Fibroblast of skin of right biceps (primary cell): Measurements from ENCODE around the gene ACTBL2.
"Not testable (repeated sequence)": the region's sequence is repeated elsewhere in the genome, so short reads cannot be mapped to it uniquely, and the experiment has no call there.

Experiments used
- DNase-seq: peaks from one replicate; pipeline ENCODE4 v3.0.0-alpha.2; 2013

The ACTBL2 gene

DNA sequence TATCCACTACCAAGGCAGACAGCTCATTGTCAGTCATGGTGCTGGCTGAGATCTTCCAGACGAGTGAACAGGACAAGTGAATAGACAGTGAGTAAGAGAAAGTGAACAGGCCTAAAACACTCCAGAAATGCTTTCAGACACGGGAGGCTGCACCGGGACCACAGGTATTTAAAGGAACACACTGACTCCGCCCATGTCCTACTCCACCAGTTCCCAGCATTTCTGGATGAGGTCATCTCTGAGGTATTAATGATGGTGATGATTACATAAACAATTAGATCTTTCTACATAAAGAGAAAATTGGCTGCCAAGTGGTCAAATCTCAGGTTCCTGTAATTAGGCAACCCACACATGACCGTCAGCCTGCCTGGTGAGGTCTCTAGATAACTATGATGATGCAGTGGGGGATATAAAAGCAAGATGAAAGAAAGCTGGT is at the start of gene ACTBL2:
TSS of gene ACTBL2 (minus strand) at position 141 of the 436 bp plus-strand sequence. CDS start at position 37, 104 bp downstream.
- DNase-seq, result peak; percentile 90

DNA sequence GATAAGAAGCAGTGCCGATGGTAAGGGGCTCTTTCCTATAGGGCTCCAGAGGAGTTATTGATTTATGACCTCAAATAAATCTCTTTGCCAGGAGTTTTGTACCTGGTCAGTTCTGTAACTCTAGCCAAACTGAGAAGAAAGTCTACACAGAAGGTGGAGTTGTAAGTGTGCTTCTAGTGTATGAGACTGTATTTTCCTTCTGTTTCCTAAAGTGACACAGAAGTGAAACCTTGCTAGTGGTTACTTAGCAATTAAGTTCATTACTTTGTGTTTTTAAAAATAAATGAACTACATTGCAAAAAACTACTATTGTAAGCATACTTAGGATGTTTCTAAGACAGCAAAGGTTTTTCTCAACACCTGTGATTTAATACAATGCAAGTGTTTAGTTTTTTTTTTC is 48.7 kb upstream of the ACTBL2 start:
- no peak for DNase-seq

DNA sequence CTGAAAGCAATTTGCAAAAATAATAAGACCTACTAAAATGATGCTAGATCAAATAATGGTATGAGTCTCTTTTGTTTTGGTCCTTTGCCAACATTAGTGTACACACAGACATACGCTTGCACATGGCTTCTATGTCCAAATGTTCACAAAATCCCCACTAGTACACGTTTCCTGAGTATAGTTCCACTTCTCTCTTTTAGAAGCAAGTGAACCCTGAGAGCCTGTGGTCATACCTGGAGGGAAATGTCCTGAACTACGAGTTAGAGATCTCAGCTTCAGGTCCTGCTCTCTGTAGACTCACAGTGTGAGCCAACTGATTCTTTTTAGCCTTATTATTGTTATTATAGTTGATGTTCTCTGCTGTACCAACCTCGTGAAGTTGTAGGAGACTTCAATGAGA is 47.3 kb upstream of the ACTBL2 start:
- no peak for DNase-seq

DNA sequence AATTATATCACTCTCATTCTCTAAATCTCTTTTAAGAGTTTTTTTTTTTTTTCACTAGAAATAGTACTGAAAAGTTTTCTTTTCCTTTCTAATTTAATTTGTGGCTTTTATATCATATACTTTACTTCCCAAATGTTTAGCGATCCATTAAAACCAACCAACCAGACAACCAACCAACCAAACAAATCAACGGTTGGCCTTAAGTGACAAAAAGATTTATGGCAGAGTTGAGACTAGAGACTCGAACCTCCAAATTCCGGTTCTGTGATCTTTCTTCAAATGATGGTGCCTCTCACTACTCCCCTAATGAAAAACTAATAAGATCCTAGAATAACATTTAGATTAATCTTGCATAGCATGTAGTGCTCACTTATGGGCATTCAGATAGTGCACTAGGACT is 45.3 kb upstream of the ACTBL2 start:
- DNase-seq, result no peak

DNA sequence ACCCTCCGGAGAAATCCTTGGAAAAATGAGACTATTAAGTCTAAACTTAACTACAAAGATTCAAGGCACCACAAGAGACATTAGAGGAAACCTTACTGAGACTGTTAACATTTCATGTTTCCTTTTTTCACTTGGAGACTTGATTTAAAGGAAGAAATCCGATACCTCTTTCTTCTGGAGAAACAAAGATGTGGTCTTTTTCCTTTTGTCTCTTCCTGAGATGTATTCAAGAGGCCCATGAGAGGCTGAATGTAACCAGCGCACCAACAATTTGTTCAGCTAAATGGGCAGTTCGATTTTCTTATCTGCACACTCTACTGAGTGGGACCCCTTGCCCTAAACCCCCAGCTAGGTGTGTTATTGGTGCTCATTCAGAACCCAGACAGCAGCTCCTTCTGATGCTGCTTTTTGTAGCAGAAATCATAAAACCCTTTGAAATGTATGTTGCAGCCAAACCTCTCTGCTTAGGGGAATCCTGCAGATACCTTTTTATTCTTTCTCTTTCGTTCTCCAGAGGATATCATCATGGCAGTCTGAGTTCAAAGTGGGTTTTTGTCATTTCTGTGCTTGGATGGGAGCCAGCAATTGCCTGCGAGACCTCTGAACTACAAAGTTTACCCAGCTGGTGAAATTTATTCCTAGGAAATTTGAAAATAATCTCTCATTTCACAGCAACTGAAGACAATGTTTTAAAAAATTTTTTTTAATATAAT is 41.9 kb upstream of the ACTBL2 start:
- no peak for DNase-seq

DNA sequence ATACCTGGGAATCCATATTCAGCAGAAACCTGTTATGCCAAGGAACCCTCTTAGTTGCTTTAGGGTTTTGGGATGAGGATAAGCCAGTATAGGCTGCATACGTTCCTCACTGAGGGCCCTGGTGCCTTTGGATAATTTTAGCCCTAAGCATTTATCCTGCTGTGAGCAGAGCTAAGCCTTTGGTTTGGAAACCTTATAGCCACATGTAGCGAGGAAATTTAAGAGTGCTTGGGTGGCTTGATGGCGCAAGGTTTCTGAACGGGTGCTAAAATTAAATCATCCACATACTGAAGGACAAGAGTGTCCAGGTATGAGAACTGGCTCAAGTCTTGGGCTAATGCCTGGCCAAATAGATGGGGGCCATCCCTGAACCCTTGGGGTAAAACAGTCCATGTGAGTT is 39.9 kb upstream of the ACTBL2 start:
- DNase-seq, result not testable (repeated sequence)

DNA sequence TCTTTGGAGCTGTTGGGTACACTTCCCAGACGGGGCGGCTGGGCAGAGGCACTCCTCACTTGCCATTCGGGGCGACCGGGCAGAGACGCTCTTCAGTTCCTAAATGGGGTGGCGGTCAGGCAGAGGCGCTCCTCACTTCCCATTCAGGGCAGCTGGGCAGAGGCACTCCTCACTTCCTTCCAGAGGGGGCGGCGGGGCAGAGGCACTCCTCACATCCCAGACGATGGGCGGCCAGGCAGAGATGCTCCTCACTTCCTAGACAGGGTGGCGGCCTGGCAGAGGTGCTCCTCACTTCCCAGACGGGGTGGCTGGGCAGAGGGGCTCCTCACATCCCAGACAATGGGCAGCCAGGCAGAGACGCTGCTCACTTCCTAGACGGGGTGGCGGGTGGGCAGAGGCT is 35.8 kb upstream of the ACTBL2 start:
- DNase-seq, result not testable (repeated sequence)

DNA sequence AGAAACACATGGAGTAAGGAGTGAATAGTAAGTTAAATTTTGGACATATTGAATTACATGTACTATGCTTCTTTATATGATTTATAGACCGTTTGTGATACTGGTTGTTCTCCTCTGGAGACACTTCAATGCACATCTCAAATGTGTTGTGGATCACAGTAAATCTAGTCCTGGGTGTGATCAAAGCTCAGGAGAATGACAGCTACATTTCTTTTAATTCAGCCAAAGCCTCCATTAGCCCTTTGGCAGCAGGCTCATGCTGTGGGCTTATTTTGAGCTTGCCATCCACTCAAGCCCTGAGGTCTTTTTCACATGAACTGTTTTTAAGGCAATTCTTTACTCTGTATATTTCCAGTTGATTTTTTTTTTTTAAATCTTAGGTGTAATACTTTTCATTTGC is 34.6 kb upstream of the ACTBL2 start:
- DNase-seq, result no peak

DNA sequence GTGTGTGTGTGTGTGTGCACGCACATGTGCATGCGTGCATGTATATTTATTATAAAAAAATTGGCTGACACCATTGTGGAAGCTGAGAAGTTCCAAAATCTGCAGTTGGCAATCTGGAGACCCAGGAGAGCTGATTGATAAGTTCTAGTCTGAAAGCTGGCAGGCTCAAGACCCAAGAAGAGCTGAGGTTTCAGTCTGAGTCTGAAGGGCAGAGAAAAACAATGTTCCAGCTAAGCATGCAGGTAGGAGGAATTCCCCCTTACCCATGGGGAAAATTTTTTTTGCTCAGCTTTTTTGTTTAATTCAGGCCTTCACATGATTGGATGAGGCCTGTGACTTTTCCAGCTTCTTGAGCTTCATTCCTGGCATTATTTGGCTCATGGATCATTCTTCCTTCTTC is 31.2 kb upstream of the ACTBL2 start:
- DNase-seq, result no peak

DNA sequence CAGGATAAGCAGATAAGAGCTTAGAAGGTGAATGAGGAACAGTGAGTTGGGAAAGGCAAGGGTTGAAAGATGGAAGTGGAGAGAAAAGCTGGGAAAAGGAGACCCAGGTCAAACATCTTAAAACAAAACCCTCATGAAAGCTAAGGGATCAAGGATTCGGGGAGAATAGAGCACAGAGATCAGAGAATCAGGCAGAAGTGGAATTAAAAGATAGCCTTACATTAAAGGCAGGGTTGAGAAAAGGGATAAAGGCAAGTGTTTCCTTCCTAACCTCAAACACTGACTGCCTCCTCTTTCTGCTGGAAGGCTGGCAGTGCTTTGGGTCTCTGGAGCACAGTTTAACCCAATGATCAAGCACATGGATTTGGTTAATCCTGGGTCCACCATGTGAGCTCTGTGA is 28.7 kb upstream of the ACTBL2 start:
- no peak for DNase-seq

DNA sequence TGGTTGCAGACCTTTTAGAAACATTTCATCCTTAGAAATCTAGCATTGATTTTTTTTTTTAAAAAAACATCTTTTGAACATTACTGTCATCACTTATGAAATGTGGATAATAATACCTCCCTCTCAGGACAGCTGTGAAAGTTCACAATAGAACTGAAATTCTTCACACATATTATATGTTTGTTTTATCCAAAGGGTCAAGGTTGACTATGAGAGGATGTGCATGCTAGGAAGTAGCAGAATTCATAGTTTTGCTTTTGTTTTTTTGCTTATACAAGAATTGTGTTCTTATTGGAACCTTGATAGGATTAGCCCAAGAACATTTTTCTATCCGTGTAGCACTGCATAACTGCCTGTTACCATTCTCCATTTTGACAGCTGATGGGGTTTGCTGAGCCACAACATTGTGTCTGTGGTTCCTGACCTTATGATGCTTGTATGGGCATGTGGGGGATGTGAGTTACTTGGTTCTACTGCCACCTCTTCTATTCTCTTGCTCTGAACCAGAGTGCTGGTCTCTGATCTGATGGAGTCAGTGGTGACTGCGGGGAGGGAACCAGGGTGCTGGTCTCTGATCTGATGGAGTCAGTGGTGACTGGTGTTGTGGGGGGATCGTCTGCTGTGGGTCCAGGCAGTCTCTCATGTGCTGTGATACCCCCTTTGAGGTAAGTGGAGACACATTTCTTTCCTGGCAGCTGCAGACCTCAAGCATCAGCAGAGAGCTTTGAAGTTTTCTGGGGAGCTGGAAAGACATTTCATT is 27.1 kb upstream of the ACTBL2 start:
- no peak for DNase-seq

DNA sequence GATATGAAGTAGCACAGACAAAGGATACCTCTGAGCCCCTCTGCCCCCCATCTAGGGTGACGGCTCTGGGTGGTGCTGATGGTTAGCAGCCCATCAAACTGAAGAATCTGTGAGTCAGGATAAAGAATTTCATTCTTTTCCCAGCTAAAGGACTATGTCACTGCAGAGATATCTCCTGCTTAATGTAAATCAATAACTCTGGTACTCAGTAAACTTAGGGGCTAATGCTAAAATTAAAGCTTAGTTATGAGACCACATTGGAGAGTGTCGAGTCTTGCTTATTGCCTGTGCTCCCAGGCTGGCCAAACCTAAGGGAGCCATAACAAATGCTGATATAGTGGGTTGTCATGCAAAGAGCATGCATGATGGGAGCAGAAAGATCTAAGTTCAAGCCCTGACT is 25.6 kb upstream of the ACTBL2 start:
- peak; percentile 22 for DNase-seq

DNA sequence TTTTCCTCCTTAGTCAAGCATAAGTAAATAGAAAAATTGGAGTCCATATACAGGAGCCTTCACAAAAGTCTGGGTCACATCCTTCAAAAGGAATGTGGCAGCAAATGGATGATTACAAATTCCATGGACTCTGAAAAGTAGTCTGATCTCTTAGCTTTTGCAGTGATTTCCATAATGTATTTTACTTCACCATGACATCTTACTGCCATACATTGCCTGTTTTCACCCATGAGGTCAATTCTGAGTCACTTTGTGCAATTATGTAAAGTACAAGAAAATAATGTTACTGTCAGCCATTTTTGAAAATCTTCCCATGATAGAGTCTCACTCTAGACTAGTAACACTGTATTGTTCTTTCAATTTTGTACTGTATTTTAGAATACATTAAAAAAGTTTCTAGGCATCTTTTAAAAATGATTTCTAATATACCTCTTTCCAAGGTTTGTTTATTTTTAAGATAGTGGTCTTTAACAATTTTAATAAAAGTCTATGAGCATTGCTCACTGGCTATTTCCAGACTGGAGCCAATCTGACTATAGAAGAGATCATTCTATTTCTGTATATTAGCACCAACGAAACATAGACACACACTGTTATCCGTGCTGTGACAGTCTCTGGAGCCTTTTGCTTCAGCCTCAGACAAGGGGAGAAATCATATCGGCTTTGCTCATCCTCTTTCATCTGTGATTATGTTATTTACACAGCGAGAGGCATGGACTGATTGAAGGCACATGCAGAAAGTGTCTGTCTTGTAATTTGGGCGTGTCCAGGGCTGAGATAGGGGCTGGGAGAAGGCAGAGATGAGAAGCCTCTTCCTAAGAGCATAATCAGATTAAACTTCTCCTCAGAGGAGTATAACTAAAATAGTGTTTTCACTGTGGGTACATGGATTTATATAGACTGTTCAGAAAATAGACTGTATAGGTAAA is 22.9 kb upstream of the ACTBL2 start:
- peak; percentile 44 for DNase-seq

DNA sequence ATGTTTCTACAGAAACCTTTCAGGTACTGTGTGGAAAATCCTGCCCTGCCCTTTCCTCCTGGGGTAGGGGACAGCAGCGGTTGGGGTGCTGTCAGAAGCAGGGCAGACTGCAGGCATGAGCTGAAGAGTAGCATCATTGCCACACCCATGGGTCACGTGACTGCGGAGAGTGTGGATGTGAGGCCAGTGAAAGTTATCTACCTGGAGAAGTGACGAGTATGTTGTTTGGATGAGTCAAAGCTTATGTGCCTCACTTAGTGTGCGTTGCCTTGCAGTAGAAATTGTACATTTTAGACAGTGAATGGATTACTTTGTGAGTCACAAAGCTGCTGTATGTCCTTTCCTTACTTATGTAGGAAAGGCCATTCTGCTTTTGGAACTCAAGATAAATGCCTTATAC is 21.7 kb upstream of the ACTBL2 start:
- DNase-seq, result no peak

DNA sequence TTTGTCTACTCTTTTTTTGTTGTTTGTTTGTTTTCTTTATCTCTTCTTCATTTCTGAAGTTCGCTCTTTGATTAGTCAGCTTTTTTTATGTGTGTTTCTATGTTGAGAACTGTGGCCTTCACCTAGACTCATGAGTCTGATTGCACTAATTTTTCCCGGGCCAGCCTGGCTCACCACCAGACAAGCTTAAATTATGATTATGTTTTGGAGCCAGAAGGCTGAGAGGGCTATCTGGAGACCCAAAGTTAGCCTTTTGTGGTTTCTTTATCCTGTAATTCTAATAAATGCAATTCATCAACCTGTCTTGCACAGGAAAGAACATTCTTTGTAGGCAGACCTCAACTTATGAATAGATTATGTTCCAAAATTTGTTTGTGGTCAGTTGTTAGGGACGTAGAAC is 20.8 kb upstream of the ACTBL2 start:
- peak; percentile 52 for DNase-seq

DNA sequence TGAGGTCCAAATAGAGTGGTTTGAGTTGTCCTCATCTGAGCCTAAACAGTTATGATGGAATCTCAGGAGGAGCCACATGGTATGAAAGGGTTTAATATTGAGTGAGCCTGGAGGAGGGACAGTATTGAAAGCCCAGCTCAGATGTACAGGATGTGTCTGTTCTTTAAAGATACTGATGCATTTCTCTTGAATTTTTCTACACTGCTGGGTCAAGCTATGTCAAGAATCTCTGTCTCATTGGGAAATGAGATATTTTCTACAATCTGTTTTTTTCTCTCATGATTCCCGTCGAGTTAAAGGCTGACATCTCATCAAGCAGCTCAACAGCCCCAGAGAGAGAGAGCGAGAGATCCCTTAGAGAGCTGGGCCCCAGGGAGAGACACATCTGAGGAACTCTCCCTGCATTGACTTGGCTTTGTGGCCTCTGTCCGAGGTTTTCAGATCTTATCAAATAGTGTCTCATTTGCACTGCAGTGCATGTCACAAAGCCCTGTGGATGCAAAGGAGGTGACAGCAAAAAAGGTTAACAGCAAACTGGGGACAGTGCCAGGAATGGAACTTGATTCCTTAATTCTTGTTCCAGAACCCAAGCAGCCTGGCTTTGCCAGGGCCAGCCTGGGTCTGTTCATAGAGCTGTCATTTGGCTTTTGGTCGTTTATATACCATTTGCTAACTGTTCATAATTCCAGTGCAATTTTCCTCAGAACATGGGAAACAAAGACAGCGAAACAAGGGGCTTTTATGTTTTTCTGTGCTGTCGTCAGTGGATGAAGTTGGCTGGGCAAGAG is 19.0 kb upstream of the ACTBL2 start:
- DNase-seq, result peak; percentile 39

DNA sequence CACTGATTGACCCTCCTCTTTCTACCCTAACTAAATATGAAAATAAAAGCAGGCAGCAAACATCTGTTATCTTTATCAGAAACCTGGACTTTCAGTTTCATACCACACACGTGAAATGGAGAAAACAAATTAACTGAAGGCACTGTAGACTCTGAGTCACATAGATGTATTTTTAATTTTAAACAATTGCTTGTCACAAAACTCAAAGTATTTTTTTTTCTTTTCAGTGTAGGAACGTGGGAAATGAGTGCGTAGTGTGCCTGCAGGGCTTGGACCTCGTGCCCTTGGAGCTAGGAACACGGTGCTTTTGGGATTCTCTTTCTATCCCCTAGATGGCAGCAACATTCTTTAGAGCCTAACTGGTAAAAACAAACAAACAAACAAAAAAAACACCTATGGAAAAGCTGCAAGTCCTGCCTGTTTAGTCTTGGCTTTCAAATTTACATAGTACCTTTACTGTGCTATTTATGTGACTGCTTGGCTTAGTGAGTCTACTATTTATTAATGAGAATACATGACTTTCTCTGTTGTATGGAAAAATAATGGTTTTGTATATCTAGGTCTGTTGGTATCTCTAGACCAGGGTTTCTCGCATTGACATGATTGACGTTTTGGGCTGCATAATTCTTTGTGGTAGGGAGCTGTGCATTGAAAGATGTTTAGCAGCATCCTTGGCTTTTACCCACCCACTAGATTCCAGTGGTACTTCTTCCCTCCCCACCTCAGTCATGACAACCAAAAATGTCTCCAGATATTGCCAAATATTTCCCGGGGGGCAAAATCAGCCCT is 16.8 kb upstream of the ACTBL2 start:
- DNase-seq, result peak; percentile 51

DNA sequence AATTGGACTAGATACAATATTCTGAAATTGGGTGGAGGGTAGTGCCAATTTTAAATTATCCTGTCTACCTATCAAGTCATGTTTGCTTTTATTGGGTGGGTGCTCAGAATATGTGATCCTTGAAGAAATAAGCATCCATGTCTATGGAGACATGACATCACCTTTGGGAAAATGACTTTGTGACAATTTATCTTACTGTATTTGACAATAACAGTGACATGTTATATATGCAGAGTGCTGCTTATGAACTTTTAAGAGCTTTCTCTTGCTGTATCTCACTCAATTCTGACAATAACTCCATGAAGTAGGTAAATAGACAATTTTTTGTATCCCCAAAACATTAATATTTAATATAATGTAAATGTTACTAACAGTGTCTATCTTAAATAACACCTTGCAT is 15.1 kb upstream of the ACTBL2 start:
- no peak for DNase-seq

DNA sequence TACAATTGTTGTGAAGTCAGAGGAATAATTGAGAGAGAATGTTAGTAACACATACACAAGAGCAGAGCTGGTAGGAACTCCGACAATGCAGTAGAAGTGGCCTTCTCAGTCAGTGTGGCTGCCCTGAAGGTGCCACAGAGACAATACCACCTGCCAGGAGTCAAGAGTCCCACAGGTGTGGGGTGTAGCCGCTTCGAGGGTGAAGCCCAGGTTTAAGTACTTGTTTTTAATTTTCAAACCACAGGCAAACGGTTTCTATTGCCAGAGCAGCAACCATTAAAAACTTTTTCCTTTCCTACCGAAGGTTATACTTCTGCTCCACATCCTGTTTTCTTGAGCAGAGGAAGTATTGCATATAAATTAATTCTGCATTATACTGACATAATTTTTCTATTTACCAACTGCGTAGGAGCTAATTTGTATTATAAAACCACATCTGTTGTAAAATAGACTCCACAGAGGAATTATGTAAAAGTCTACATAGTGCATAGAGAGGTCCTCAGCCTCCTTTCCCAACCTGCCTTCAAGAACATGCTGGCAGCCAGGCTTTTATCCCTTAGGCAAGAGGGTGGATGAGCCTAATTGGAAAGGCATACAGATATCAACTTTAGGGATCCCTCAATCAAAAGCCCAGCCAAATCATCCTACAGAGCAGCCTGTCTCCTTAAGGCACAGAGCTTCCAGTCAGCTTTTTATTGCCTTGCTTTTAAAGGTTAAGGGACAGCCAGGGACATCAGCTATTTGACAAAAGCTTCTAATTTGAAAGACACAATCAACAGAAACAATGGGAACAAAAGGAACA is 12.9 kb upstream of the ACTBL2 start:
- DNase-seq, result no peak
